ENCODE data around the gene SOD1.

SOD1 gene

GRCh38 chr21:31656199-31657095, 3.0 kb upstream of the SOD1 start:
- Histone ChIP-seq H3K79me2 (ENCODE audit: insufficient read depth, low read length) (peaks cover 14% of the 10 kb centered on the region), H3K4me2 (ENCODE audit: low read length) (no peak overlapping the region), H2AFZ (ENCODE audit: low read length) (no peak overlapping the region), H4K20me1 (ENCODE audit: insufficient read depth, low read length) (no peaks in the 10 kb centered on the region), H3F3A (ENCODE audit: insufficient read depth, low read length) (no peaks in the 10 kb centered on the region), H3K27ac (ENCODE audit: low read depth, low read length, poor library complexity, severe bottlenecking) (no peak overlapping the region), H3K9ac (ENCODE audit: low read length) (no peak overlapping the region), H3K36me3 (ENCODE audit: insufficient read depth, low read length) (peaks cover 5% of the 10 kb centered on the region), H3K27me3 (ENCODE audit: insufficient read depth, low read length) (no peaks in the 10 kb centered on the region), H3K4me1 (ENCODE audit: insufficient read depth, low read length, severe bottlenecking) (peaks cover 13% of the 10 kb centered on the region), H3K4me3 (ENCODE audit: low read depth, low read length, poor library complexity, severe bottlenecking) (no peak overlapping the region), H3K9me3 (ENCODE audit: low read length) (no peaks in the 10 kb centered on the region), H3K9me2 (ENCODE audit: low read depth, low read length) (no peaks in the 10 kb centered on the region)
- no peak for TF ChIP-seq EZH2 (IDR thresholded peaks at IDR 0.05; ENCODE audit: borderline replicate concordance, low read length)

GRCh38 chr21:31658053-31658452, 1.4 kb upstream of the SOD1 start:
- Histone ChIP-seq H3K79me2 (ENCODE audit: insufficient read depth, low read length) (peaks cover 28% of the 10 kb centered on the region), H2AFZ (ENCODE audit: low read length) (no peak overlapping the region), H3K27ac (ENCODE audit: low read depth, low read length, poor library complexity, severe bottlenecking) (no peak overlapping the region), H3K27me3 (ENCODE audit: insufficient read depth, low read length) (no peaks in the 10 kb centered on the region), H3K9ac (ENCODE audit: low read length) (no peak overlapping the region), H3K9me3 (ENCODE audit: low read length) (no peaks in the 10 kb centered on the region), H3K9me2 (ENCODE audit: low read depth, low read length) (no peaks in the 10 kb centered on the region), H3K4me2 (ENCODE audit: low read length) (no peak overlapping the region), H3K4me3 (ENCODE audit: low read depth, low read length, poor library complexity, severe bottlenecking) (no peak overlapping the region), H3K36me3 (ENCODE audit: insufficient read depth, low read length) (peaks cover 19% of the 10 kb centered on the region), H3F3A (ENCODE audit: insufficient read depth, low read length) (no peaks in the 10 kb centered on the region), H4K20me1 (ENCODE audit: insufficient read depth, low read length) (no peaks in the 10 kb centered on the region), H3K4me1 (ENCODE audit: insufficient read depth, low read length, severe bottlenecking) (peaks cover 29% of the 10 kb centered on the region)
- TF ChIP-seq CTCF (IDR thresholded peaks at IDR 0.05; ENCODE audit: low read length): no peak
- no peak for TF ChIP-seq EZH2 (IDR thresholded peaks at IDR 0.05; ENCODE audit: borderline replicate concordance, low read length)

GRCh38 chr21:31659286-31659535, 282 bp upstream of the SOD1 start:
- Histone ChIP-seq H3K9me2 (ENCODE audit: low read depth, low read length) (no peaks in the 10 kb centered on the region), H3K79me2 (ENCODE audit: insufficient read depth, low read length) (peaks cover 35% of the 10 kb centered on the region), H3K4me2 (ENCODE audit: low read length) (peak overlapping the region; percentile 59), H3F3A (ENCODE audit: insufficient read depth, low read length) (no peaks in the 10 kb centered on the region), H3K9ac (ENCODE audit: low read length) (peak overlapping the region; percentile 32; the same call in 1 of the 2 replicates), H3K27ac (ENCODE audit: low read depth, low read length, poor library complexity, severe bottlenecking) (peak overlapping the region; percentile 34), H3K4me3 (ENCODE audit: low read depth, low read length, poor library complexity, severe bottlenecking) (peak overlapping the region; percentile 74), H3K9me3 (ENCODE audit: low read length) (no peaks in the 10 kb centered on the region), H2AFZ (ENCODE audit: low read length) (peak overlapping the region; percentile 36), H3K27me3 (ENCODE audit: insufficient read depth, low read length) (no peaks in the 10 kb centered on the region), H3K36me3 (ENCODE audit: insufficient read depth, low read length) (peaks cover 31% of the 10 kb centered on the region), H4K20me1 (ENCODE audit: insufficient read depth, low read length) (no peaks in the 10 kb centered on the region), H3K4me1 (ENCODE audit: insufficient read depth, low read length, severe bottlenecking) (peaks cover 40% of the 10 kb centered on the region)
- TF ChIP-seq CTCF (IDR thresholded peaks at IDR 0.05; ENCODE audit: low read length): no peak
- TF ChIP-seq EZH2 (IDR thresholded peaks at IDR 0.05; ENCODE audit: borderline replicate concordance, low read length): no peak

- Histone ChIP-seq H3K27me3 (ENCODE audit: insufficient read depth, low read length) (no peaks in the 10 kb centered on the region), H2AFZ (ENCODE audit: low read length) (no peak overlapping the region), H3K9ac (ENCODE audit: low read length) (peak overlapping the region; percentile 68), H3K4me3 (ENCODE audit: low read depth, low read length, poor library complexity, severe bottlenecking) (peak overlapping the region; percentile 74), H3F3A (ENCODE audit: insufficient read depth, low read length) (no peaks in the 10 kb centered on the region), H3K79me2 (ENCODE audit: insufficient read depth, low read length) (peaks cover 40% of the 10 kb centered on the region), H3K4me2 (ENCODE audit: low read length) (peak overlapping the region; percentile 88), H3K9me2 (ENCODE audit: low read depth, low read length) (no peaks in the 10 kb centered on the region), H4K20me1 (ENCODE audit: insufficient read depth, low read length) (no peaks in the 10 kb centered on the region), H3K9me3 (ENCODE audit: low read length) (no peaks in the 10 kb centered on the region), H3K36me3 (ENCODE audit: insufficient read depth, low read length) (peaks cover 39% of the 10 kb centered on the region), H3K4me1 (ENCODE audit: insufficient read depth, low read length, severe bottlenecking) (peaks cover 50% of the 10 kb centered on the region), H3K27ac (ENCODE audit: low read depth, low read length, poor library complexity, severe bottlenecking) (peak overlapping the region; percentile 70)
- TF ChIP-seq CTCF (IDR thresholded peaks at IDR 0.05; ENCODE audit: low read length) (no peak), EZH2 (IDR thresholded peaks at IDR 0.05; ENCODE audit: borderline replicate concordance, low read length) (no peak)
These were observed 719 bp downstream of the SOD1 start for GRCh38 chr21:31660259-31660565.

Measured in OCI-LY1 (cell line).